ENCODE results near the gene KCTD7.

GRCh38 chr7:66597461-66597860 lies 31.2 kb upstream of the KCTD7 start:
- TF ChIP-seq, protein P1, sequence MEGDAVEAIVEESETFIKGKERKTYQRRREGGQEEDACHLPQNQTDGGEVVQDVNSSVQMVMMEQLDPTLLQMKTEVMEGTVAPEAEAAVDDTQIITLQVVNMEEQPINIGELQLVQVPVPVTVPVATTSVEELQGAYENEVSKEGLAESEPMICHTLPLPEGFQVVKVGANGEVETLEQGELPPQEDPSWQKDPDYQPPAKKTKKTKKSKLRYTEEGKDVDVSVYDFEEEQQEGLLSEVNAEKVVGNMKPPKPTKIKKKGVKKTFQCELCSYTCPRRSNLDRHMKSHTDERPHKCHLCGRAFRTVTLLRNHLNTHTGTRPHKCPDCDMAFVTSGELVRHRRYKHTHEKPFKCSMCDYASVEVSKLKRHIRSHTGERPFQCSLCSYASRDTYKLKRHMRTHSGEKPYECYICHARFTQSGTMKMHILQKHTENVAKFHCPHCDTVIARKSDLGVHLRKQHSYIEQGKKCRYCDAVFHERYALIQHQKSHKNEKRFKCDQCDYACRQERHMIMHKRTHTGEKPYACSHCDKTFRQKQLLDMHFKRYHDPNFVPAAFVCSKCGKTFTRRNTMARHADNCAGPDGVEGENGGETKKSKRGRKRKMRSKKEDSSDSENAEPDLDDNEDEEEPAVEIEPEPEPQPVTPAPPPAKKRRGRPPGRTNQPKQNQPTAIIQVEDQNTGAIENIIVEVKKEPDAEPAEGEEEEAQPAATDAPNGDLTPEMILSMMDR (IDR thresholded peaks at IDR 0.05) = no peak
- TF ChIP-seq POLR2A (IDR thresholded peaks at IDR 0.05) = no peak
